Activated CD4-positive, alpha-beta T cell treated with anti-CD3 and anti-CD28 coated beads, Interleukin-2, amount 50 U/mL, for 48 hours (primary cell): Measurements from ENCODE around the gene GPR22.
A peak's percentile ranks its signal among the peaks of the same experiment; 100 is the strongest.

ENCODE experiments used
- DNase-seq, 2 experiments: peaks; one replicate each; pipeline ENCODE4 v3.0.0-alpha.2; 2020

The GPR22 gene

DNA sequence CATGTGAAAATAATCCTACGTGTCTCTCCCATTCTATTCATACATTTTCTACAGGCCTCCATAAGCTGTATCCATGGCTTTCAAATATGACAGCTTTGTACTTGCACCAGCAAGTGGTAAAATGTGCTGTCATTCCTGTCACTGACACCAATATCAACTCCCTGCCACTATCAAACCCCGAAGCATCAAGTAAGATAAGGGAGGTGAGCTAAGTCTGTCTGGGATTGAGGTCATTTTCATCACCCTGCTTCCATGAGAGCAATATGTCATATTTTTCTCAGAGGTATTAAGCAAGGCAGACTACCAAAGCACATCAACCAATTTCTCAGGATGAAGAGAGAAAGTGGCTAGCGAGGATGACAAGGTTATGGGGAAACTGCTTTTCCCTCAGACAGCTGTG lies 11.1 kb downstream of the GPR22 start:
- no peak for DNase-seq

DNA sequence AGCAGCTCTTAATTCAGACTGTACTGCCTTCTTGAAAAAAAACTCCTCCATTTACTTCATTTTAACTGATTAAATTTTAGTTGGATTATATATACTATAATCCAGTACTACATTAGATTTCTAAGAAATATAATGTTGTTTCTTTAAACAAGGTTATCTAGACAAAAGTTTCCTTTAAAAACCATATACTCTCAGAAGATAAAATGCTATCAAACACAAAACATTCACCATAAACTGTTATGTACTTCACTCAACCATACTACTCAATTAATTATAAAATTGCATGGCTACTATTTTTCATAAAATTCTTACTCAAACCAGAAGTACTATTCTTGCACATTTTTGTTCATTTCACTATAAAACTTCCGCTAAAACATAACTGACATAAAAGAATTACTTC lies 12.7 kb downstream of the GPR22 start:
- no peak for DNase-seq

DNA sequence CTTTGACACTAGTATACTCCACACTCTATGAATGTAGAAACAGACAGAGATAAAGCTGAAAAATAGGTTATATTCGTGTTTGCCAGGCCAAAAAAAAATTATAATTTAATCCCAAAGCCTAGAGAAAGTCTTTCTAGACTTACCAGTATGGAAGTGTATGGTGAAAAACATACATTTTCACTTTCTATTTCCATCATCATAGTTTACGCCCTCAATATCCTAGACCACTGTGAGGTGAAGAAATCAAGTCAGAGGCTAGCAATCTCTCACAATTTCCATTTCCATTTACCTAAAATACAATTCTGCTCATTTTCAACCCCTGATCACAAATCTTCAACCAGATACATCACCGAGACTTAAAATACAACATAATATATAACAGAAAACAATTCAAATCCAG lies 16.2 kb downstream of the GPR22 start:
- DNase-seq: no peak

DNA sequence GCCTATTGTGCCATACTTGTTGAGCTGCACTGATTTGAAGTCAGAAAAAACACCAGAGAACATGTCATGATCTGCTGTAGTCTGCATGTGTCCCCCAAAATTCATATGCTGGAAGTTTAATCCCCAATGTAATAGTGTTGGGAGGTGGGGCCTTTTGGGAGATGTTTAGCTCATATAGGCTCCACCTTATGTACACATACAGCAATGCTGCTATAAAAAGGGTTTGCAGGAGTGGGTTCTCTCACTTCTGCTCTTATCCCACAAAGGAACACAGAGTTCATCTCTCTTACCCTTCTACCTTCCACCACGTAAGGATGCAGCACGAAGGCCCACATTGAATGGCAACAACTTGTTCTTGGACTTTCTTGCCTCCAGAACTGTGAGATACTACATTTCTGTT lies 23.0 kb downstream of the GPR22 start:
- no peak for DNase-seq

DNA sequence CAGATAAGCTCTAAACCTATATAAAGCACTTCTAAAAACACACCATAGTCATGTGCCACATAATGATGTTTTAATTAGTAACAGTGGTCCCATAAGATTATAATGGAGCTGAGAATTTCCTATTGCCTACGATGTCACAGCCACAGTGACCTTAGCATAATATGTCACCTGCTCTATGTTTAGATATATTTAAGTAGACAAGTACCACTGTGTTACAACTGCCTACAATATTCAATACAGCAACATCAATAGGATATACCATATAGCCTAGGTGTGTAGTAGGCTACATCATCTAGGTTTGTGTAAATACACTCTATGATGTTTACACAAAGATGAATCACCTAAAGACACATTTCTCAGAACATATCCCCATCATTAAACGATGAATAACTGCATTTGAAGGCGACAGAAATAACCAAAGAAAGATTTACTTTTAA lies 24.5 kb downstream of the GPR22 start:
- no peak for DNase-seq

DNA sequence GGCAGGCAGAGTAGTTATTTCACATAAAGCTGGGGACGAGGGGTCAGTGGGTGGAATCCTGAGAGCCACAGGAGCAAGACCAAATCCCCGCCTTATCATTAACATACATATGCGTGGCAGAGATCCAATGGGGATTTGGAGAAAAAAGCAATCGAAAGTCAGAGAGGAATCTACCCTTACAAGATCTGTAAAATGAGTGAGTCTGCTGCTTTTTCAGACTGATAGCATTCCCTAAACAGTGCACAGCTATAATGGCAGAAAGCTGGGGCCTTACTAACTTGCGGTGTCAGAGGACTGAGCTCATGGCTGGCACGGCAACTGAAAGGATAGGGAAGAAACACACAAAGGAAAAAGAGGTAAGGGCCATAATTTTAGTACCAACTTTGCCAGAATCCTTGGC lies 25.0 kb downstream of the GPR22 start:
- DNase-seq: no peak

DNA sequence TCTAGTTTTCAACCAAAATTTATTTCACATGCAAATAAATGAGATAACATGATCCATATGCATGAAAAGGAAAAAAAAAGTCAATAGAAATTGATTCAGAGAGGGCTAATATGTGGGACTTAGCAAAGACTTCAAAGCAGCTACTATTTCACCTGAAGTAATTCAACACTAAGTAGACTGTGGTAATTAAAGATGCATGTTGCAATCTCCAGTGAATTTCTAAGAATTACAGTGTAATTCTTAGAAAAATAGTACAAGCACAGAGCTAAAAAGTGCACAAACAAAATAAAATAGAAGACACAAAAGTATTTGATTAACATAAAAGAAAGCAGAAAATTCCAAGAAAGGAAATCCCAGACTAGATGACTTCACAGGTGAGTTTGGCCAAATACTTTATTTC lies 25.7 kb downstream of the GPR22 start:
- DNase-seq: no peak

DNA sequence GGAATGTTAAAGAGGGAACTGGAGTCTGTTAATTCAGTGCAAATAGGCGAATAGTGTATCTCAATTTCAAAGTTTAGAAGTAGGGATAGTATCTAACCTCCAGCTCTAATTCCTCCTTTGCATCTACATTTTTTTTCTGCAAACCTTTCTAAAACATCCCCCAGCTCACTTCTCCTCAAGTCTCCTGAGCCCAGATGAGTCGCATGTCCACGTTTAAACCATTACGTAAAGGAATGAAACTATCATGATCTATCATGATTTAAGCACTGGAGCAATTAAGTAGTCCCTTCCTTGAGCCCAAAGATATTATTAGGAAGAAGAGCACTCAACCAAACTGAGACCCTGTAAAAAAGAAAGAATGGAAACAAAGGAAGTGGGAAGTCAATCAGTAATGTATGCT lies 29.9 kb downstream of the GPR22 start:
- DNase-seq: no peak

DNA sequence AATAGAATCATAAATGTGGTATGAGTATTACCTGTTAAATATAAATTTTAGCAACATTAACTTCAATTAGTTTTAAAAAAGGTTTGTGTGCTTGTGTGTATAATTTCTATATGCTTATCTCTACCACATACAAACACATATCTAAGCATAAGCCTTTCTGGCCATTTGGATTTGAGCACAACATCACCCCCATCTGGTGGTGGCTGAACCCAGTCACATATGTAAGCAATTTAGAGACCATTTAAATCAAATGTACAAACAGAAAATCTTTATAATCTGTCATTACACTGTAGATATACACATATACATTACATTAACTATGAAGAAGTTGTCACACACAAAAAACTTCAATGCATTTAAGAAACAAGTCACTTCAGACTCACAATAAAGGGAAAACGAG lies 31.7 kb downstream of the GPR22 start:
- peak; percentile 8 to 21 for DNase-seq

DNA sequence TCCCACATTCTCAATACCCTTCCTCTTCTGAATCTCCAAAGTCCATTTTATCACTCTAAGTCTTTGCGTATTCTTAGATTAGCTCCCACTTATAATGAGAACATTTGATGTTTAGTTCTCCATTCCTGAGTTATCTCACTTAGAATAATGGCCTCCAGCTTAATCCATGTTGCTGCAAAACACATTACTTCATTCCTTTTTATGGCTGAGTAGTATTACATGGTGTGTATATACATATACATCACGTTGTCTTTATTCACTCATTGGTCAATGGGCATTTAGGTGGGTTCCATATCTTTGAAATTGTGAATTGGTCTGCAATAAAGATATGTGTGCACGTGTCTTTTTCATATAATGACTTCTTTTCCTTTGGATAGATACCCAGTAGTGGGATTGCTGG lies 32.3 kb downstream of the GPR22 start:
- DNase-seq: no peak

DNA sequence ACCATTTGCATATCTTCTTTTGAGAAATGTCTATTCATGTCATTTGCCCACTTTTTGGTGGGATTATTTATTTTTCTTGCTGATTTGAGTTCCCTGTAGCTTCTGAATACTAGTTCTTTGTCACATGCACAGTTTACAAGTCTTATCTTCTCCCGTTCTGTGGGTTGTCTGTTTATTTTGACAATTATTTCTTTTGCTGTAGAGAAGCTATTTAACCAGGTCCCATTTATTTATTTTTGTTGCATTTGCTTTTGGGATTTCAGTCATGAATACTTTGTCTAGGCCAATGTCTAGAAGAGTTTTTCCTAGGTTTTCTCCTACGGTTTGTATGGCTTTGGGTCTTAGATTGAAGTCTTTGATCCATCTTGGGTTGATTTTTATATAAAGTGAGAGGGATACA lies 32.9 kb downstream of the GPR22 start:
- DNase-seq: no peak

DNA sequence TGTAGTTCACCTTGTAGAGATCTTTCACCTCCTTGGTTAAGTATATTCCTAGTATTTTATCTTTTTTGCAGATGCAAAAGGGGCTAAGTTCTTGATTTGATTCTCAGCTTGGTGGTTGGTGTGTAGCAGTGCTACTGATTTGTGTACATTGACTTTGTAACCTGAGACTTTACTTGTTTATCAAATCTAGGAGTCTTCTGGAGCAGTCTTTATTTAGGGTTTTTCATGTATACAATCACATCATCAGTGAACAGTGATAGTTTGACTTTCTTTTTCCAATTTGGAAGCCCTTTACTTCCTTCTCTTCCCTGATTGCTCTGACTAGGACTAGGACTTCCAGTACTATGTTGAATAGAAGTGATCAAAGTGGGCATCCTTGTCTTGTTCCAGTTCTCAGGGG lies 33.8 kb downstream of the GPR22 start:
- no peak for DNase-seq

DNA sequence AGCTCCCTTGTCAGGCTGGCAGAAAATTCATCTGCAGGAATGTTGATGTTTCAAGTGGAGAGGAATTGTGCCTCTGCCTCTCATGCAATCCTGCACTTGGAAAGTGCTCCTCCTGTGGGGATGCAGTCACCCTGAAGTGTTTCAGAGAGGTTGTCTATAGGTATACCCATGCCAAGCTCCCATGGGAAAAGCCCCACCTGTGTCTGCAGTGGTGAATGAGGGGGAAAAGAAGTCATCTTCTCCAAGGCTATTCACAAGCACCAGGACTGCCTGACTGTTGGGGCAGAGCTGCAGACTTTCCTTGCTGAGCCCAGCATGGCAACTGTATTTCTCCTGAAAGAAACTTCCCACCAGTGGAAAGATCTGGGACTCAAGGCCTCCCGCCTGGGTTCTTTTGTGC lies 35.5 kb downstream of the GPR22 start:
- no peak for DNase-seq

DNA sequence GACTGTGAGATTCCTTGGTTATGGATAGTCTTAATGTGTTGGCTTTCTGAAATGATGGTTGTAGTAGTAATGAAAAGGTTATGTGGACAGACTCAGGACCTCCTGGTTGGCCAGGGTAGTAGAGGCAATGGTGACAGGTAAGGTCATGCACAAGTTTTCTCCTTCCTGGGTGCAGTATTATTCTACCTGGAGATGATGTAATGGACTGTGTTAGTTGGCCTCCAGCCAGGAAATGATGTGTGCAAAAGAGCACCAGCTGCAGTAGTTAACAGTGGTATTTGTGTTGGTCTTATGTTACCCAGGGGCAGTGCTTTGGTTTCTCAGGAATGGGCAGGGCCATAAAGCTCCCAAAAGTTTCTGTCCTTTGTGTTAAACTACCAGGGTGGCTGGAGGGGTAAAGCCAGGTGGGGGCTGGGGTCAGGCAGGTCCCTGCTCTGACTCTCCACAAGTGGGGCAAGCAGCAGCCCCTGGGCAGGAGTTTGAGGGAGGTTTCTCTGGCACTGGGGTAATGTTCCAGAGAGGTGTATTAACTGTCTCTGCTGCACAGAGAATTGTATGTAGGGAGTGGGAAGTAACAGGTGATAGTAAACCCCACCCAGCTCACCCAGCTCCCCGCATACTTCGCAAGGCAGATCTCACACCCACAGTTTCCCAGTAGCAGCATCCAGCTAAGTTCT lies 36.3 kb downstream of the GPR22 start:
- DNase-seq: no peak

DNA sequence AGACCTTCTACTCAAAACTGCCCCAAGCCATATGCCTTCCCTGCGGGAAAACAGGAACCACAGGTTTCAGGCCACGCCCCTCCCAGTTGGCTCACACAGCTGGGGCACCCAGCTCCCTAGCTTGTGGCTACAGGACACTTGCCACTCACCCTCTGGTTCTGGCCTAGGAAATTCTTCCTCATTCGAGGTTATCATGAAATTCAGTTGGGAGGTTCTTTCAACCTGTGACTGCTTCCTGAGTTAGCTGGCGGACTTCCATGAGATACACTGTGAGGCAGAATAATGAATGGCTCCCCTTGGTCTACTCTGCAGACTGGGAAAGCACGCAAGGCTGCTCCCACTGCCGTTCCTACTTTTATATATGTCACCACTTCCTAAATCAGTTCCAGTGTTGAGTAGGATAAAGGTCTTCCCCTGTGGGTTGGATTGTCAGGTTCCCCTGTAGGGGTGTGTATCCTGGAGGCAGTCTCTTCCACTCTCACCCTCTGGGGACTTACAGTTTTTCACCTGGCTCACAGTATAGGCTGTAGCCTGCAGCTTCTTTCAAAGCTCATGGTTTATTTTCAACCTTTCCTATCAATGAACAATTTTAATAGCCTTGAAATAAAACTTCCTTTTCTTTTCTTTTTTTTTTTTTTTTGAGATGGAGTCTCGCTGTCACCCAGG lies 37.0 kb downstream of the GPR22 start:
- DNase-seq: no peak
